HepG2 (cell line): ENCODE data around the gene ST6GALNAC3. TPM values are rescaled to one million over a fixed set of nuclear protein-coding genes. Genes with fewer than 3 reads are reported as not detected.

Experiments
- ATAC-seq: fragments of 200-7000 bp; cut with Tn5 transposase; 3 replicates; pipeline ENCODE4 v1.9.1; 2020; ENCODE audit warnings: mild to moderate bottlenecking, moderate library complexity
- BruUV-seq: library from RNA; stranded (reverse); fragments of 400-500 nt; replicated peaks from 2 replicates; lab custom pipeline; 2021; lab: Mats Ljungman, UMichigan
- CTCF ChIA-PET: fragments of 300-600 bp; formaldehyde crosslinking; extraction: SDS; loops from one replicate; lab custom pipeline; 2021; ENCODE audit warnings: low total read pairs, inconsistent platforms, low intra/inter-chr PET ratio; lab: Yijun Ruan, JAX
- POLR2A ChIA-PET: fragments of 350-600 bp; sonication (Branson Sonifier 250); formaldehyde crosslinking; loops from one replicate; lab custom pipeline; 2020; ENCODE audit warnings: antibody characterized with exemption, inconsistent platforms; lab: Yijun Ruan, JAX
- DNase-seq: peaks from one replicate; pipeline ENCODE4 v3.0.0-alpha.2; 2015; ENCODE audit warnings: low spot score
- FAIRE-seq: peaks from 3 replicates; lab custom pipeline; 2011; peaks lifted over from hg19 to GRCh38; lab: Jason Lieb, UNC
- H2AFZ ChIP-seq: one replicate; pipeline ENCODE4 v1.6.1; 2011; ENCODE audit warnings: low read length, inconsistent platforms
- H3K27ac ChIP-seq: fragments of 300-600 bp; 3 replicates; pipeline ENCODE4 v1.8.0; 2011; ENCODE audit warnings: mixed run types, mild to moderate bottlenecking, mixed read lengths, low read length, inconsistent platforms; ENCODE audit not compliant: insufficient read depth; ENCODE audit errors: extremely low read length
- H3K27me3 ChIP-seq, 2 experiments: fragments of 200-600 bp in 1 of 2; 2 replicates in 1 of 2; 3 replicates in 1 of 2; pipeline versions ENCODE4 v1.6.0 to v1.8.0; 2011; ENCODE audit warnings: low read length in 2 of 2, mild to moderate bottlenecking in 2 of 2, moderate library complexity in 2 of 2, inconsistent platforms in 1 of 2; ENCODE audit not compliant: insufficient read depth in 2 of 2, control insufficient read depth in 1 of 2
- H3K36me3 ChIP-seq, 2 experiments: fragments of 200-600 bp in 1 of 2; replicated peaks in 1 of 2; 2 replicates in 1 of 2; 3 replicates in 1 of 2; pipeline versions ENCODE4 v1.5.1 to v1.8.0; 2011; ENCODE audit warnings: low read length in 2 of 2, inconsistent platforms in 1 of 2; ENCODE audit not compliant: insufficient read depth in 2 of 2, control insufficient read depth in 1 of 2
- H3K4me1 ChIP-seq: 2 replicates; pipeline ENCODE4 v1.5.1; 2012; ENCODE audit warnings: low read length, inconsistent platforms; ENCODE audit not compliant: insufficient read depth
- H3K4me2 ChIP-seq: 2 replicates; pipeline ENCODE4 v1.6.0; 2011; ENCODE audit warnings: low read depth, low read length, inconsistent platforms
- H3K4me3 ChIP-seq, 3 experiments: fragments of 200-600 bp in 1 of 3; sonication (generic), shearing (Covaris generic) in 1 of 3; replicated peaks in 1 of 3; 2 replicates each; pipeline ENCODE4 v1.5.1; 2011 to 2016; ENCODE audit warnings: low read length in 3 of 3, inconsistent platforms in 2 of 3, low read depth in 2 of 3, mild to moderate bottlenecking in 2 of 3, control low read depth in 1 of 3, mixed read lengths in 1 of 3; ENCODE audit not compliant: insufficient read depth in 1 of 3
- H3K79me2 ChIP-seq: one replicate; pipeline ENCODE4 v1.6.1; 2011; ENCODE audit warnings: low read length, inconsistent platforms; ENCODE audit not compliant: insufficient read depth
- H3K9ac ChIP-seq: 2 replicates; pipeline ENCODE4 v1.6.0; 2011; ENCODE audit warnings: mild to moderate bottlenecking, low read depth, low read length, inconsistent platforms; ENCODE audit not compliant: insufficient read depth
- H3K9me3 ChIP-seq: 2 replicates; pipeline ENCODE4 v1.5.1; 2012; ENCODE audit warnings: mild to moderate bottlenecking, low read length
- H4K20me1 ChIP-seq: 2 replicates; pipeline ENCODE4 v1.6.0; 2011; ENCODE audit warnings: inconsistent platforms, mild to moderate bottlenecking, low read length, moderate library complexity; ENCODE audit not compliant: insufficient read depth
- HIVEP1 ChIP-seq: sonication (generic); formaldehyde crosslinking; IDR thresholded peaks from 2 replicates; pipeline ENCODE4 v1.4.0; 2020; ENCODE audit warnings: mild to moderate bottlenecking, missing genetic modification reagents
- HMG20A ChIP-seq: IDR thresholded peaks from 2 replicates; pipeline ENCODE4 v1.6.1; 2016; ENCODE audit warnings: borderline replicate concordance
- KDM5A ChIP-seq: fragments of 200-600 bp; sonication (generic); IDR thresholded peaks from 2 replicates; pipeline ENCODE4 v1.7.0; 2018; ENCODE audit warnings: antibody characterized with exemption, mild to moderate bottlenecking, low read length, borderline replicate concordance
- PLRG1 ChIP-seq: fragments of 450-650 bp; conservative IDR thresholded peaks from 2 replicates; pipeline ENCODE4 v1.6.1; 2016
- RBM22 ChIP-seq: fragments of 200-400 bp; formaldehyde crosslinking; optimal IDR thresholded peaks from 2 replicates; pipeline ENCODE3; 2017; ENCODE audit warnings: mild to moderate bottlenecking, low read length, moderate library complexity
- TEAD3 ChIP-seq: optimal IDR thresholded peaks from 2 replicates; pipeline ENCODE3; 2016; ENCODE audit warnings: borderline replicate concordance
- TOPORS ChIP-seq: sonication (generic); formaldehyde crosslinking; IDR thresholded peaks from 2 replicates; pipeline ENCODE4 v1.8.0; 2023; ENCODE audit warnings: mild to moderate bottlenecking, missing genetic modification reagents
- ZNF468 ChIP-seq: sonication (generic); formaldehyde crosslinking; IDR thresholded peaks from 2 replicates; pipeline ENCODE4 v1.8.0; 2022; ENCODE audit warnings: mild to moderate bottlenecking, moderate library complexity, missing genetic modification reagents
- ZNF484 ChIP-seq: sonication (generic); formaldehyde crosslinking; IDR thresholded peaks from 2 replicates; pipeline ENCODE4 v1.5.1; 2020; ENCODE audit warnings: mild to moderate bottlenecking, low read depth, missing genetic modification reagents, borderline replicate concordance
- ZNF792 ChIP-seq: IDR thresholded peaks from 2 replicates; pipeline ENCODE4 v1.6.1; 2016
- WGBS: methylation state at CpG from one replicate; pipeline ENCODE4 v1.1.6; 2017; ENCODE audit warnings: low lambda C conversion rate; 5-methylcytosine and 5-hydroxymethylcytosine counted together
- in situ Hi-C: cut with HindIII; loops from 2 replicates; pipeline ENCODE4 v1.10.0; 2017; ENCODE audit warnings: low pct_unique_long_range_greater_than_20kb; ENCODE audit not compliant: extremely low pct_ligation_motif_present
- intact Hi-C: fragments of 100-400 bp; cut with micrococcal nuclease; formaldehyde crosslinking; loops from one replicate; pipeline ENCODE4 v1.10.0; 2022; ENCODE audit not compliant: unreplicated experiment
- polyA plus RNA-seq, 8 experiments: library from polyadenylated mRNA; depleted of rRNA in 3 of 8; stranded (reverse) in 7 of 8; unstranded in 1 of 8; fragments of >200 nt; fragmentation: Illumina TruSeq in 4 of 8; extraction: Trizol in 4 of 8; gene quantifications; 2 replicates each; pipeline versions ENCODE4 v1.2.1 to v1.2.3, GENCODE V29; 2011 to 2016; ENCODE audit warnings: low read depth in 4 of 8, missing spikeins in 1 of 8, mixed read lengths in 1 of 8; ENCODE audit not compliant: insufficient read depth in 1 of 8
- total RNA-seq, 5 experiments: library from RNA; depleted of rRNA; stranded (reverse); fragments of >200 nt; fragmentation: Illumina TruSeq; extraction: Trizol; gene quantifications; 2 replicates each; pipeline ENCODE4 v1.2.3, GENCODE V29; 2016; ENCODE audit warnings: low read depth in 1 of 5
- TF ChIP-seq, protein P1 (sequence below): sonication (generic); formaldehyde crosslinking; IDR thresholded peaks from 2 replicates; pipeline ENCODE4 v1.8.1; 2023; ENCODE audit warnings: mild to moderate bottlenecking, missing genetic modification reagents
- TF ChIP-seq, protein P2 (sequence below): sonication (generic); formaldehyde crosslinking; IDR thresholded peaks from 2 replicates; pipeline ENCODE4 v1.4.0; 2020; ENCODE audit warnings: low read depth, missing genetic modification reagents
- TF ChIP-seq, protein P3 (sequence below): sonication (generic); formaldehyde crosslinking; conservative IDR thresholded peaks from 2 replicates; pipeline ENCODE4 v1.4.0; 2020; ENCODE audit warnings: missing genetic modification reagents

Gene ST6GALNAC3
- total and polyA plus RNA-seq, 2 of the 13 experiments (the other 11 are each of a cell fraction or from before 2014, with no cell fraction given) = not detected

DNA sequence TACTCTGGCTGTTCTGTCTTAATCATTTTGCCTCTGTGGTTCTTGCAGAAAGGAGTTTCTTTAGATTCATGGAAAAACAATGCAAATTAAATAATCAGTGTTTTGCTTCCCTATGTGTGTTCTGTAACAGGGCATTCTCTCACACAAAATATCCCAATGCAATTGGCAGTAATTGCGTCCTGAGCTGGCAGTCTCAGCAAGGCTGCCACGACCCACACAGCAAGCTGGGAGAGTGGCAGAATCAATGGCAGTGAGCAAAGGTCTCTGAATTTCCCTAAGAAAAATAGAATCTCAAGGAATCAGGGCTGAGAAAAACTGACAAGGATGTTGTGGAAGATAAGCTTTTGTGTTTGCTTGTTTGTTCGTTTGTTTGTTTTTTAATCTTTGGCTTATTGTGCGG lies 594.6 kb downstream of the ST6GALNAC3 start:
- no peak for TF ChIP-seq ZNF484
- TF ChIP-seq ZNF792 (CRISPR knock-in tag) = no peak
- TF ChIP-seq, protein P1, sequence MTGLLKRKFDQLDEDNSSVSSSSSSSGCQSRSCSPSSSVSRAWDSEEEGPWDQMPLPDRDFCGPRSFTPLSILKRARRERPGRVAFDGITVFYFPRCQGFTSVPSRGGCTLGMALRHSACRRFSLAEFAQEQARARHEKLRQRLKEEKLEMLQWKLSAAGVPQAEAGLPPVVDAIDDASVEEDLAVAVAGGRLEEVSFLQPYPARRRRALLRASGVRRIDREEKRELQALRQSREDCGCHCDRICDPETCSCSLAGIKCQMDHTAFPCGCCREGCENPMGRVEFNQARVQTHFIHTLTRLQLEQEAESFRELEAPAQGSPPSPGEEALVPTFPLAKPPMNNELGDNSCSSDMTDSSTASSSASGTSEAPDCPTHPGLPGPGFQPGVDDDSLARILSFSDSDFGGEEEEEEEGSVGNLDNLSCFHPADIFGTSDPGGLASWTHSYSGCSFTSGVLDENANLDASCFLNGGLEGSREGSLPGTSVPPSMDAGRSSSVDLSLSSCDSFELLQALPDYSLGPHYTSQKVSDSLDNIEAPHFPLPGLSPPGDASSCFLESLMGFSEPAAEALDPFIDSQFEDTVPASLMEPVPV = no peak
- TF ChIP-seq HIVEP1 (CRISPR knock-in tag) = no peak
- no peak for TF ChIP-seq PLRG1
- no peak for TF ChIP-seq TEAD3
- TF ChIP-seq RBM22 = no peak
- no peak for TF ChIP-seq KDM5A
- TF ChIP-seq TOPORS = no peak
- TF ChIP-seq, protein P2, sequence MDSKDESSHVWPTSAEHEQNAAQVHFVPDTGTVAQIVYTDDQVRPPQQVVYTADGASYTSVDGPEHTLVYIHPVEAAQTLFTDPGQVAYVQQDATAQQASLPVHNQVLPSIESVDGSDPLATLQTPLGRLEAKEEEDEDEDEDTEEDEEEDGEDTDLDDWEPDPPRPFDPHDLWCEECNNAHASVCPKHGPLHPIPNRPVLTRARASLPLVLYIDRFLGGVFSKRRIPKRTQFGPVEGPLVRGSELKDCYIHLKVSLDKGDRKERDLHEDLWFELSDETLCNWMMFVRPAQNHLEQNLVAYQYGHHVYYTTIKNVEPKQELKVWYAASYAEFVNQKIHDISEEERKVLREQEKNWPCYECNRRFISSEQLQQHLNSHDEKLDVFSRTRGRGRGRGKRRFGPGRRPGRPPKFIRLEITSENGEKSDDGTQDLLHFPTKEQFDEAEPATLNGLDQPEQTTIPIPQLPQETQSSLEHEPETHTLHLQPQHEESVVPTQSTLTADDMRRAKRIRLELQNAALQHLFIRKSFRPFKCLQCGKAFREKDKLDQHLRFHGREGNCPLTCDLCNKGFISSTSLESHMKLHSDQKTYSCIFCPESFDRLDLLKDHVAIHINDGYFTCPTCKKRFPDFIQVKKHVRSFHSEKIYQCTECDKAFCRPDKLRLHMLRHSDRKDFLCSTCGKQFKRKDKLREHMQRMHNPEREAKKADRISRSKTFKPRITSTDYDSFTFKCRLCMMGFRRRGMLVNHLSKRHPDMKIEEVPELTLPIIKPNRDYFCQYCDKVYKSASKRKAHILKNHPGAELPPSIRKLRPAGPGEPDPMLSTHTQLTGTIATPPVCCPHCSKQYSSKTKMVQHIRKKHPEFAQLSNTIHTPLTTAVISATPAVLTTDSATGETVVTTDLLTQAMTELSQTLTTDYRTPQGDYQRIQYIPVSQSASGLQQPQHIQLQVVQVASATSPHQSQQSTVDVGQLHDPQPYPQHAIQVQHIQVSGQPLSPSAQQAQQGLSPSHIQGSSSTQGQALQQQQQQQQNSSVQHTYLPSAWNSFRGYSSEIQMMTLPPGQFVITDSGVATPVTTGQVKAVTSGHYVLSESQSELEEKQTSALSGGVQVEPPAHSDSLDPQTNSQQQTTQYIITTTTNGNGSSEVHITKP = no peak
- TF ChIP-seq, protein P3, sequence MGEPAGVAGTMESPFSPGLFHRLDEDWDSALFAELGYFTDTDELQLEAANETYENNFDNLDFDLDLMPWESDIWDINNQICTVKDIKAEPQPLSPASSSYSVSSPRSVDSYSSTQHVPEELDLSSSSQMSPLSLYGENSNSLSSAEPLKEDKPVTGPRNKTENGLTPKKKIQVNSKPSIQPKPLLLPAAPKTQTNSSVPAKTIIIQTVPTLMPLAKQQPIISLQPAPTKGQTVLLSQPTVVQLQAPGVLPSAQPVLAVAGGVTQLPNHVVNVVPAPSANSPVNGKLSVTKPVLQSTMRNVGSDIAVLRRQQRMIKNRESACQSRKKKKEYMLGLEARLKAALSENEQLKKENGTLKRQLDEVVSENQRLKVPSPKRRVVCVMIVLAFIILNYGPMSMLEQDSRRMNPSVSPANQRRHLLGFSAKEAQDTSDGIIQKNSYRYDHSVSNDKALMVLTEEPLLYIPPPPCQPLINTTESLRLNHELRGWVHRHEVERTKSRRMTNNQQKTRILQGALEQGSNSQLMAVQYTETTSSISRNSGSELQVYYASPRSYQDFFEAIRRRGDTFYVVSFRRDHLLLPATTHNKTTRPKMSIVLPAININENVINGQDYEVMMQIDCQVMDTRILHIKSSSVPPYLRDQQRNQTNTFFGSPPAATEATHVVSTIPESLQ (CRISPR knock-in tag) = no peak
- no peak for TF ChIP-seq ZNF468 (CRISPR knock-in tag)
- TF ChIP-seq HMG20A = no peak
- in situ Hi-C loops = no loop called here
- Histone ChIP-seq H3K4me1 (peaks cover 6% of the 10 kb centered on the region), H3K27ac (no peak overlapping the region), H3K27me3 (no peaks in the 10 kb centered on the region), H3K36me3 (no peaks in the 10 kb centered on the region), H3K9ac (no peak overlapping the region), H3K4me3 (no peak overlapping the region), H4K20me1 (no peaks in the 10 kb centered on the region), H3K4me2 (no peak overlapping the region), H3K79me2 (no peaks in the 10 kb centered on the region), H2AFZ (no peak overlapping the region), H3K9me3 (peaks cover 8% of the 10 kb centered on the region)
- DNase-seq (no peak), ATAC-seq (no peak), FAIRE-seq (no peak)
- 32% methylated on average over 4 of the region's 4 CpGs for WGBS
- CTCF ChIA-PET = no interaction called here
- intact Hi-C loops = no loop called here
- no TSS peak for BruUV-seq
- POLR2A ChIA-PET = no interaction called here
